SK-N-SH treated with all-trans-retinoic acid at 6 μM for 48 hours (cell line): ENCODE results near the gene DOK4.
A peak's percentile ranks its signal among the peaks of the same experiment; 100 is the strongest.
"Not testable (repeated sequence)": the region's sequence is repeated elsewhere in the genome, so short reads cannot be mapped to it uniquely, and the experiment has no call there.

Source experiments
- ATAC-seq: fragments of 200-7000 bp; cut with Tn5 transposase; 3 replicates; pipeline ENCODE4 v1.9.1; 2020; ENCODE audit warnings: mild to moderate bottlenecking, moderate library complexity
- ARNTL ChIP-seq: fragments of 450-650 bp; formaldehyde crosslinking; IDR thresholded peaks from 2 replicates; pipeline ENCODE4 v1.5.0; 2020; ENCODE audit warnings: low read depth, mild to moderate bottlenecking, moderate library complexity, borderline replicate concordance
- BACH2 ChIP-seq: fragments of 250-450 bp; sonication (Bioruptor Pico); IDR thresholded peaks from 2 replicates; pipeline ENCODE4 v1.9.0; 2021; ENCODE audit warnings: mild to moderate bottlenecking, borderline replicate concordance
- CSDC2 ChIP-seq: fragments of 250-450 bp; sonication (Bioruptor Pico); IDR thresholded peaks from 2 replicates; pipeline ENCODE4 v1.5.0; 2020; ENCODE audit warnings: mild to moderate bottlenecking, moderate library complexity
- ESRRG ChIP-seq: fragments of 250-450 bp; sonication (Bioruptor Pico); IDR thresholded peaks from 2 replicates; pipeline ENCODE4 v1.6.1; 2021; ENCODE audit warnings: mild to moderate bottlenecking
- GLIS3 ChIP-seq: fragments of 250-450 bp; sonication (Bioruptor Pico); IDR thresholded peaks from 2 replicates; pipeline ENCODE4 v1.5.0; 2020; ENCODE audit warnings: mild to moderate bottlenecking, moderate library complexity
- ISL1 ChIP-seq: fragments of 250-450 bp; sonication (Bioruptor Pico); IDR thresholded peaks from 2 replicates; pipeline ENCODE4 v2.1.2; 2022; ENCODE audit warnings: mild to moderate bottlenecking, moderate library complexity
- OSR1 ChIP-seq: fragments of 250-450 bp; sonication (Bioruptor Pico); IDR thresholded peaks from 2 replicates; pipeline ENCODE4 v1.8.0; 2022; ENCODE audit warnings: moderate library complexity, mild to moderate bottlenecking, inconsistent platforms
- PPARA ChIP-seq: fragments of 250-450 bp; sonication (Bioruptor Pico); IDR thresholded peaks from 2 replicates; pipeline ENCODE4 v1.5.0; 2020; ENCODE audit warnings: mild to moderate bottlenecking, borderline replicate concordance
- TCF4 ChIP-seq: fragments of 250-450 bp; sonication (Bioruptor Pico); IDR thresholded peaks from 2 replicates; pipeline ENCODE4 v1.8.0; 2021; ENCODE audit warnings: mild to moderate bottlenecking, moderate library complexity, borderline replicate concordance
- TOX ChIP-seq: fragments of 250-450 bp; sonication (Bioruptor Pico); IDR thresholded peaks from 2 replicates; pipeline ENCODE4 v1.8.0; 2021; ENCODE audit warnings: mild to moderate bottlenecking, moderate library complexity, borderline replicate concordance
- ZFP3 ChIP-seq: fragments of 250-450 bp; sonication (Bioruptor Pico); IDR thresholded peaks from 2 replicates; pipeline ENCODE4 v1.5.0; 2020; ENCODE audit warnings: mild to moderate bottlenecking, moderate library complexity
- ZFP30 ChIP-seq: fragments of 450-650 bp; formaldehyde crosslinking; IDR thresholded peaks from 2 replicates; pipeline ENCODE4 v1.5.0; 2022; ENCODE audit warnings: mild to moderate bottlenecking, moderate library complexity
- ZNF70 ChIP-seq: fragments of 450-650 bp; formaldehyde crosslinking; IDR thresholded peaks from 2 replicates; pipeline ENCODE4 v1.5.0; 2020; ENCODE audit warnings: mild to moderate bottlenecking, moderate library complexity
- ZNF8 ChIP-seq: fragments of 450-650 bp; formaldehyde crosslinking; IDR thresholded peaks from 2 replicates; pipeline ENCODE4 v1.5.0; 2020; ENCODE audit warnings: mild to moderate bottlenecking, moderate library complexity
- TF ChIP-seq, protein P1 (sequence below): fragments of 250-450 bp; sonication (Bioruptor Pico); IDR thresholded peaks from 2 replicates; pipeline ENCODE4 v1.5.1; 2020; ENCODE audit warnings: low read depth, mild to moderate bottlenecking, moderate library complexity
- TF ChIP-seq, protein P2 (sequence below): fragments of 250-450 bp; sonication (Bioruptor Pico); IDR thresholded peaks from 2 replicates; pipeline ENCODE4 v1.5.0; 2020; ENCODE audit warnings: mild to moderate bottlenecking, moderate library complexity
- TF ChIP-seq, protein P3 (sequence below): fragments of 250-450 bp; sonication (Bioruptor Pico); IDR thresholded peaks from 2 replicates; pipeline ENCODE4 v1.8.0; 2020; ENCODE audit warnings: mild to moderate bottlenecking, moderate library complexity, borderline replicate concordance
- TF ChIP-seq, protein P4 (sequence below): fragments of 250-450 bp; sonication (Bioruptor Pico); IDR thresholded peaks from 2 replicates; pipeline ENCODE4 v1.5.1; 2021; ENCODE audit warnings: mild to moderate bottlenecking, moderate library complexity

The DOK4 gene

DNA sequence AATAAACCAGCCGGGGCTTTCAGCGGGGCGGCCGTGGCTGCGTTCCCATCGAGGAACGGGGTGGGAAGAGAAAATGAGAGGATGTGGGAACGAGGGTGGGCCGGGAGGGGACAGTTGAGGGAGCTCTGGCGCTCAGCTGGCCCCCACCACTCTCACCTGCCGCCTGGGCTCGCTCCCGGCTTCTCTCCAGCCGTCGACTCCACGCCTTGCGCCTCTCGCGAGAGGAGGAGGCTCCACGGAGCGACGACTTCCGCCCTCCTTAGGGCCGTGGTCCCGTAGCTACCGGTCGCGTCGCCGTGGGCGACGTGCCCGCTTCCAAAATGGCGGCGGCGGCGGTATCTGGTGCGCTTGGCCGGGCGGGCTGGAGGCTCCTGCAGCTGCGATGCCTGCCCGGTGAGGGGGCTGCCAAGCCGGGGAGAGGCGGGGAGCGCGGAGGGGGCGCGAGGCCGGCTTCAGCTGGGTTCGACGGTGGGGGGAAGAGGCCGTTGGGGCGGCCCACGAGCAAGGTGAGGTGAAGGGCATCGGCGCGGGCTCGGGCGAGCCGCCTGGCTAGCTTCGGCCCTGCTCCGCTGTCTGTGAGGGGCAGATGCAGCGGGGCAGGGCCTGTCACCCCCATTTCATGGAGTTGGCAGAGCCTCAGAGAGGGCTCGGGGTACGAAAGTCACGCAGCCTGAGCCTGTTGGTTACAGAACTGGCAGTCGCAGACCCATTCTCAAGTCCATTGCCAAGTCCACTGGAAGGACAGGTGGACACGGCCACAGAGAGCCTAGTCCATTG is 38.9 kb downstream of the DOK4 start, which contains the start of the genes CIAPIN1 and COQ9:
TSS of gene CIAPIN1 (minus strand) at position 200 of the 777 bp plus-strand sequence. CDS start 6,457 bp downstream, outside the sequence.
TSS of gene COQ9 (plus strand) at position 294 of the 777 bp plus-strand sequence. CDS start at position 321, 27 bp downstream.
- 0 out of 2 replicates have a peak, but pooled peaks have one; percentile 16 for TF ChIP-seq ZFP3 (CRISPR knock-in tag)
- TF ChIP-seq TOX, result no peak
- peak; percentile 87; the same call in 1 of the 2 replicates for TF ChIP-seq ESRRG
- ATAC-seq, result peak; percentile 99

DNA sequence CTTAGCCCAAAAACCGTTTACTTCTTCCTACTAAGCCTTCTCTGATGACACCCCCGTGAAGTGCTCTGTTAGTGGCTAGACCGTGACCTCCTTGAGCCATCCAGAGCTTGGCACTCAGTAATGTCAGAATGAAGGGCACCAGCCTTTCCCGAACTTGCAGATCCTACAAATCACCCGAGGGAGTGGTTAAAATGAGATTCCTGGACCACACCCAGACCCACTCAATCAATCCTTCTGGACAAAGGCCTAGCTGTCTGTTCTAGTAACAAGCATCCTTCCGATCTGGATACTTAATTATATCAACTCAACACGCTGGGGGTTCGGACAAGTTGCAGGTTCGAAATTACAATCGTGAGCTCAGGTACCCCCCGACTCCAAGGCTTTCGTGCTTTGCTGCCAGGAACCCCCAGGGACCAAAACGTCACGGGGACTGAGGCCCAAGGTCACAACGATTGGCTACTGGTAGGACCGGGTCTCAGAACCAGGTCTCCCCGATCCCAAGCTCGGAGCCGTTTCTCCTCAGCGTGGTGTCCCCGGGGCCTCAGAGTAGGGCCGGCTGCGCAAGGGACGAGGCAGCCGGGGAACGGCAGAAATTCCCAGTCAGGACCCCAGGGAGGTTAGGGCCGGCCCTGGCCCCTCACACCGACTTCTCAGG is 39.6 kb downstream of the DOK4 start:
- TF ChIP-seq GLIS3 (CRISPR knock-in tag) (no peak), BACH2 (CRISPR knock-in tag) (no peak), ZFP30 (CRISPR knock-in tag) (no peak), ESRRG (0 out of 2 replicates have a peak, but pooled peaks have one; percentile 33)
- peak; percentile 54 for ATAC-seq

DNA sequence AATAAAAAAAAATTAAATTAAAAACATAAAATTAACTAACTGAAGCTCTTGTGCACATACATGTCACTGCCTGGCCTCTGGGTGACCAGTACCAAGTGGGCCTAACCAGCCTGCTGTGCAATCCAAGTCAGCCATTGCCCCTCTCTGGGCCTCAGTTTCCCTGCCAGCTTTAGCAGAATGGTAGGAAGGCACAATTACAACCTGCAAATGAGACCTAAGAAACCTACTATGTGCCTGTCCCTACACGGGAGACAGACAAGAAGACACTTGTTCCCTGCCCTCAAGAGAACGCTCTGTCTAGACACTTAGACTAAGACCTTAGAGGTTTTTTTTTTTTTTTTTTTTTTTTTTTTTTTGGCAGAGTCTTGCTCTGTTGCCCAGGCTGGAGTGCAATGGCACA is 40.8 kb downstream of the DOK4 start:
- ATAC-seq, result no peak
- TF ChIP-seq GLIS3 (CRISPR knock-in tag) (no peak), ZFP3 (CRISPR knock-in tag) (no peak), ZNF70 (CRISPR knock-in tag) (no peak), OSR1 (CRISPR knock-in tag) (no peak)
- TF ChIP-seq, protein P1, sequence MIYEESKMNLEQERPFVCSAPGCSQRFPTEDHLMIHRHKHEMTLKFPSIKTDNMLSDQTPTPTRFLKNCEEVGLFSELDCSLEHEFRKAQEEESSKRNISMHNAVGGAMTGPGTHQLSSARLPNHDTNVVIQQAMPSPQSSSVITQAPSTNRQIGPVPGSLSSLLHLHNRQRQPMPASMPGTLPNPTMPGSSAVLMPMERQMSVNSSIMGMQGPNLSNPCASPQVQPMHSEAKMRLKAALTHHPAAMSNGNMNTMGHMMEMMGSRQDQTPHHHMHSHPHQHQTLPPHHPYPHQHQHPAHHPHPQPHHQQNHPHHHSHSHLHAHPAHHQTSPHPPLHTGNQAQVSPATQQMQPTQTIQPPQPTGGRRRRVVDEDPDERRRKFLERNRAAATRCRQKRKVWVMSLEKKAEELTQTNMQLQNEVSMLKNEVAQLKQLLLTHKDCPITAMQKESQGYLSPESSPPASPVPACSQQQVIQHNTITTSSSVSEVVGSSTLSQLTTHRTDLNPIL (CRISPR knock-in tag), result no peak
- TF ChIP-seq, all 23 proteins: peak for 0

DNA sequence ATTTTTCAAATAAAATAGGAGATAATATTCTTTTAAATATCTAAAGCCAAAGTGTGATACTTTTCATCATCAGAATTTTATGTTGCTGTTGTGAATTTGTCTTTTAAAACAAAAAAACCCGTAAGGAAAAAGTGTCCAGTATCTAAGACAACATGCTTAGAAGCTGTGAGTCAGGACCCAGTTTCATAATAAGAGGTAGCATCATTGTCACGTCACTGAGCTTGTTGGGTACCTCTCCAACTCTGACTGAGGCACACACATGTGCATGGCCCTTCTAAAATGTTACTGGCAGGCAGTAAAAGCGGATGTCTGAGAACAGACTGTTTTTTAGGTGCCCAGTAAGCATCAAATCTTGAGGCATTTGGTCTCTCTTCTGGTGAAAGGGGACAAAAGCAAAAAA is 41.6 kb downstream of the DOK4 start:
- TF ChIP-seq ESRRG (no peak), ISL1 (CRISPR knock-in tag) (no peak)
- ATAC-seq, result no peak

DNA sequence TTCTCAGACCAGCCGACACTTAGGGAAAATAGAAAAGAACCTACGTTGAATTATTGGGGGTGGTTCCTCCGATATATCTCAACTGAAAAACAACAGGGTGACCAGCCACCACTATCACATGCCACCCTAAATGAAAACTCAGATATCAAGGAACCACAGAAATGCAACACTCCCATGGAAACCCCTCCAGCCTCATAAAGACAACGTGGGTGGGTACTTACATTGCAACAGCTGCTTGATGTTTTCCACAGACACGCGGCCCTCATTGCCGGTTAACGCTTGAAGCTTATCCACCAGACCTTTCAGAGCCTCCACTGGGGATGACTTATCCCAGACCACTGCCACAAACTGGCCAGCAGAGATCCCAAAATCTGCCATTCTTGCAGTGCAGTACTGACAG is 45.7 kb downstream of the DOK4 start:
- not testable (repeated sequence) for ATAC-seq

DNA sequence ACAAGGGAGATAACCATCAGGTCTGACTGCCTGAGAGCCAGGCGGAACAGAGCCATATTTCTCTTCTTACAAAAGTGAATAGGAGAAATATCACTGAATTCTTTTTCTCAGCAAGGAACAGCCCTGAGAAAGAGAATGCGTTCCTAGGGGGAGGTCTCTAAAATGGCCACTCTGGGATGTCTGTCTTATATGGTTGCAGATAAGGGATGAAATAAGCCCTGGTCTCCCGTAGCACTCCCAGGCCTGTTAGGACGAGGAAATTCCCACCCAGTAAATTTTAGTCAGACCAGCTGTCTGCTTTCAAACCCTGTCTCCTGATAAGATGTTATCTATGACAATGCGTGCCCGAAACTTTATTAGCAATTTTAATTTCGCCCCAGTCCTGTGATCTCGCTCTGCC is 46.3 kb downstream of the DOK4 start:
- ATAC-seq, result not testable (repeated sequence)

DNA sequence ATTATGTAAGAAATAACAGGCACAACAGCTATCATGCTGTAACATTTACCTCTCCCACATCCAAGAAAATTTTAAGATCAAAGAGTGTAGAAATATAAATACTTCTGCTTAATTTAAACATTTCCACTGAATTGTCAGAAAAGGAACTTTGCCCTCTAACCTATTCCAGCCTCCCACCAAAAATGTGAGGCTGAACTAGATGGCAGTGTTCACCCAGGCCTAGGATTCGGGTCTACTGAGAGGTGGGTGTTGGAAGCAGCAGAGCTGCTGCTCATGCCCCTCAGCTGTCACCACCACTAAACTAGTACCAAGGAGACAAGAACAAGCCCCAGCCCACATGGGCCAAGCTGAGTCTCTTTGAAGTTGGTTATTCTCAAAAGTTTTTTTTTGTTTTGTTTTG is 50.5 kb downstream of the DOK4 start:
- TF ChIP-seq, protein P2, sequence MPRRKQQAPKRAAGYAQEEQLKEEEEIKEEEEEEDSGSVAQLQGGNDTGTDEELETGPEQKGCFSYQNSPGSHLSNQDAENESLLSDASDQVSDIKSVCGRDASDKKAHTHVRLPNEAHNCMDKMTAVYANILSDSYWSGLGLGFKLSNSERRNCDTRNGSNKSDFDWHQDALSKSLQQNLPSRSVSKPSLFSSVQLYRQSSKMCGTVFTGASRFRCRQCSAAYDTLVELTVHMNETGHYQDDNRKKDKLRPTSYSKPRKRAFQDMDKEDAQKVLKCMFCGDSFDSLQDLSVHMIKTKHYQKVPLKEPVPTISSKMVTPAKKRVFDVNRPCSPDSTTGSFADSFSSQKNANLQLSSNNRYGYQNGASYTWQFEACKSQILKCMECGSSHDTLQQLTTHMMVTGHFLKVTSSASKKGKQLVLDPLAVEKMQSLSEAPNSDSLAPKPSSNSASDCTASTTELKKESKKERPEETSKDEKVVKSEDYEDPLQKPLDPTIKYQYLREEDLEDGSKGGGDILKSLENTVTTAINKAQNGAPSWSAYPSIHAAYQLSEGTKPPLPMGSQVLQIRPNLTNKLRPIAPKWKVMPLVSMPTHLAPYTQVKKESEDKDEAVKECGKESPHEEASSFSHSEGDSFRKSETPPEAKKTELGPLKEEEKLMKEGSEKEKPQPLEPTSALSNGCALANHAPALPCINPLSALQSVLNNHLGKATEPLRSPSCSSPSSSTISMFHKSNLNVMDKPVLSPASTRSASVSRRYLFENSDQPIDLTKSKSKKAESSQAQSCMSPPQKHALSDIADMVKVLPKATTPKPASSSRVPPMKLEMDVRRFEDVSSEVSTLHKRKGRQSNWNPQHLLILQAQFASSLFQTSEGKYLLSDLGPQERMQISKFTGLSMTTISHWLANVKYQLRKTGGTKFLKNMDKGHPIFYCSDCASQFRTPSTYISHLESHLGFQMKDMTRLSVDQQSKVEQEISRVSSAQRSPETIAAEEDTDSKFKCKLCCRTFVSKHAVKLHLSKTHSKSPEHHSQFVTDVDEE (CRISPR knock-in tag), result no peak
- TF ChIP-seq CSDC2 (CRISPR knock-in tag), result no peak
- TF ChIP-seq PPARA (CRISPR knock-in tag), result no peak
- no peak for TF ChIP-seq ARNTL (CRISPR knock-in tag)
- no peak for TF ChIP-seq GLIS3 (CRISPR knock-in tag)
- TF ChIP-seq, protein P3, sequence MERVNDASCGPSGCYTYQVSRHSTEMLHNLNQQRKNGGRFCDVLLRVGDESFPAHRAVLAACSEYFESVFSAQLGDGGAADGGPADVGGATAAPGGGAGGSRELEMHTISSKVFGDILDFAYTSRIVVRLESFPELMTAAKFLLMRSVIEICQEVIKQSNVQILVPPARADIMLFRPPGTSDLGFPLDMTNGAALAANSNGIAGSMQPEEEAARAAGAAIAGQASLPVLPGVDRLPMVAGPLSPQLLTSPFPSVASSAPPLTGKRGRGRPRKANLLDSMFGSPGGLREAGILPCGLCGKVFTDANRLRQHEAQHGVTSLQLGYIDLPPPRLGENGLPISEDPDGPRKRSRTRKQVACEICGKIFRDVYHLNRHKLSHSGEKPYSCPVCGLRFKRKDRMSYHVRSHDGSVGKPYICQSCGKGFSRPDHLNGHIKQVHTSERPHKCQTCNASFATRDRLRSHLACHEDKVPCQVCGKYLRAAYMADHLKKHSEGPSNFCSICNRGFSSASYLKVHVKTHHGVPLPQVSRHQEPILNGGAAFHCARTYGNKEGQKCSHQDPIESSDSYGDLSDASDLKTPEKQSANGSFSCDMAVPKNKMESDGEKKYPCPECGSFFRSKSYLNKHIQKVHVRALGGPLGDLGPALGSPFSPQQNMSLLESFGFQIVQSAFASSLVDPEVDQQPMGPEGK (CRISPR knock-in tag), result no peak
- no peak for TF ChIP-seq ISL1 (CRISPR knock-in tag)
- TF ChIP-seq TCF4, result no peak
- TF ChIP-seq, protein P4, sequence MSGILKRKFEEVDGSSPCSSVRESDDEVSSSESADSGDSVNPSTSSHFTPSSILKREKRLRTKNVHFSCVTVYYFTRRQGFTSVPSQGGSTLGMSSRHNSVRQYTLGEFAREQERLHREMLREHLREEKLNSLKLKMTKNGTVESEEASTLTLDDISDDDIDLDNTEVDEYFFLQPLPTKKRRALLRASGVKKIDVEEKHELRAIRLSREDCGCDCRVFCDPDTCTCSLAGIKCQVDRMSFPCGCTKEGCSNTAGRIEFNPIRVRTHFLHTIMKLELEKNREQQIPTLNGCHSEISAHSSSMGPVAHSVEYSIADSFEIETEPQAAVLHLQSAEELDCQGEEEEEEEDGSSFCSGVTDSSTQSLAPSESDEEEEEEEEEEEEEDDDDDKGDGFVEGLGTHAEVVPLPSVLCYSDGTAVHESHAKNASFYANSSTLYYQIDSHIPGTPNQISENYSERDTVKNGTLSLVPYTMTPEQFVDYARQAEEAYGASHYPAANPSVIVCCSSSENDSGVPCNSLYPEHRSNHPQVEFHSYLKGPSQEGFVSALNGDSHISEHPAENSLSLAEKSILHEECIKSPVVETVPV (CRISPR knock-in tag), result no peak
- TF ChIP-seq ZNF8, result no peak
- TF ChIP-seq, all 23 proteins: peak for 0
- ATAC-seq, result no peak
